GM21528 (cell line): Measurements from ENCODE around the gene ARHGEF19.
"Not testable (repeated sequence)": the region's sequence is repeated elsewhere in the genome, so short reads cannot be mapped to it uniquely, and the experiment has no call there.

Source experiments
- ATAC-seq: cut with Tn5 transposase; IDR thresholded peaks from one replicate; pipeline ENCODE4 v1.9.1; 2021; ENCODE audit warnings: mild to moderate bottlenecking, moderate library complexity; ENCODE audit not compliant: unreplicated experiment, low FRiP score

The ARHGEF19 gene

DNA sequence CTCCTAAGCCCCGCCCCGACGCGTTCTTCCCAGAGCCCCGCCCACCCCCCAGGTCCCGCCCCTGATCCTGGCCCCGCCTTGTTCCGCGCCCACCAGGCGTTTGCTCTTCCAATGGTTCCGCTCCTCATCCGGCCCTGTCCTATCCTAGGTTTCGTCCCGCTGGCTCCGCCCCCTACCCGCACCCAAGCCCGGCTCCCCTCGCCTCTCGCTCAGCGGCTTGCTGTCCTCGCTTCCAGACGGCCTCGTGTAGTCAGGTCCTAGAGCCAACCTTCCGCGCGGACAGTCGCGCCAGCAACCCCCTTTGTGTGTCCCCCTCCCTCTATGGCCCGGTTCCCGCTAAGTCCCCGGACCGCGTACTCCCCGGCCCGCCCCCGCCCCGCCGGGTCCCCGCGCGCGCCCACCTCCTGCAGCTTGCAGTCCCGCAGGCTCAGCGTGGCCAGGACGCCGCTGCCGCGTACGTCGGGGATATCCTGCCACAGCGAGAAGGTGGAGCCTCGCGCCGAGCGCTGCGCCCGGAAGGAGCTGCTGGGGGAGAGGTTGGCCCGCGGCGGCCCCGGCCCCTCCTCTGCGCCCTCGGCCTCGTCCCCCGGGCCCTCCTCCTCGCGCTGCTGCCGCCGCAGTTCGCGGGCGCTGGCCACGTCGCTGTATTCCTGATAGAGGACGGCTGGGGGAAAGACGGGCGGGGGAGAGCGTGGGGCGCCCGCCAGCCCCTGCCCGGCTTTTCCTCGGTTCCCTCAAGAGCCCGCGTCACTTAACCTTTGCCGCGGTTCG lies 5.7 kb downstream of the ARHGEF19 start:
- peak; percentile 64 for ATAC-seq

DNA sequence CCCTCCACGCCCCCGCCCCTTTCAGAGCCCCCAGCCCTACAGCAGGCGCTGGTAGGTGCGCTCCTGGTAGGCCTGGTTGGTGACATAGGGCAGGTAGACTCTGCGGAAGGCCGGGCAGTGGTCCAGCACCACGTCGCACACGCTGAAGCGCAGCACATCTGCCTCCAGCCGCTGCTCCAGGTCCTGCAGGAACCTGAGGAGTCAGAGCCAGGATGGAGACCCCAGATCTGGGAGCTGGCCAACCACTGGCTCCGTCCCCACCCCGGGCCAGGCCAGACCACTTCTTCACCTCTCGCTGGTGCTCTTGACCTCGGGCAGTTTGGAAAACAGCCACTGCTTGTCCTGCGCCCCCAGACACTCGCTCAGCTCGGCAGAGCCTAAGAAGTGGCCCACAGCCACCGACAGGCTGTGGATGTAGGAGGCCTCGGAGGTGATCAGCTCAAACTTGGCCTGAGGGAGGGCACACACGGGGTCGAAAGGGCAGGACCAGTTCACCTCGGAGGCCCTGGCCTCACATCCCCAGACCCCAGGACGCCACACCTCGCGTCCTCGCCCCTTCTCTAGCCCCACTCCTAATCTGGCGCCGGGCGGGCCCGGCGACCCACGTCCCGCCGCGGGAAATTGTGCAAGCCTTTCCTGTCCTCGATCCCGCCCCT lies 6.4 kb downstream of the ARHGEF19 start:
- ATAC-seq, result no peak

DNA sequence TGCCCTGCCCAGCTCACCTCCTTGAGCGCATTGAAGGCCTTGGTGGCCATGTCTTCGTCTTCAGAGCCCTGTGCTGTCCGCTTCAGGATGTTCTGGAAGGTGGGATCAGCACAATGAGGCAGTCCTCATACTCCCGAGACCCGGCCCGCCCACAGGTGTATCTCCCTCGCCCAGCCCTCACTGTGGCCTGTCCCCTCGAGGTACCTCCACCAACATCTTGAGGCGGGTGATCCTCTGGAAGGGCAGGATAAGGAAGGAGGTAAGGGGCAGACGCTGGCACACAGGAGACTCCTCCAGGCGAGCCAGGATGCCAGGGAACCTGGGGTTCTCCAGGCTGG lies 7.1 kb downstream of the ARHGEF19 start:
- ATAC-seq, result no peak

DNA sequence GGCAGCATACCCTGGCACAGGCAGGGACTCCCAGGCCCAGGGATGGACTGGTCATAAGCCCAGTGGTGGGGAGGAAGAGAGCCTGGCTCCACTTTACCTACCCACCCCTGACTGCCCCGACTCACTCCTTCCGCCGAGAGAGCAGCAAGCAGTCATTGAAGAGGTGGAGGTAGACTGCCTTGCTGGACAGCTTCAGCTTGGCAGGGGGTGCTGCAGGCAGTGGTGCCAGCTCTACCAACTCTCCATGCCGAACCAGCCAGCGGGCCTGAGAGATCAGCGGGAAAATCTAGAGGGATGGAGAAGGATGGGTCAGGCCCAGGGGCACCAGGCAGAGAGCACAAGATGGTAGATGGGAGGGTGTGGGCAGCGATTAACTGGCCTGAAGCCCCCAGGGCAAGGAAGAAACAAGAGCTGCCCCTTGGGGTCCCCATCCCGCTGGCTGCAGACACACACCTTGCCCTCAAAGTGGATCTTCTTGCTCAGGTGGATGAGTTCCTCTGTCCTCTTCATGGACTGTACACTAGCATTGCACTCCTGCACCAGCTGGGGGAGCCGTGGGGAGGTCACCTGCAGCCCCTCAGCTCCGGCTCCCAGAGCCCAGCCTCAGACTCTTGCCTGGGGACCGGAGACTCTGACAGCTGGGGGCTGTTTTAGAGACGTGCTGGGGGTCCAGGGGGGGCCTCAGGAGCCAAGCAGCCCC lies 7.7 kb downstream of the ARHGEF19 start:
- ATAC-seq, result no peak

DNA sequence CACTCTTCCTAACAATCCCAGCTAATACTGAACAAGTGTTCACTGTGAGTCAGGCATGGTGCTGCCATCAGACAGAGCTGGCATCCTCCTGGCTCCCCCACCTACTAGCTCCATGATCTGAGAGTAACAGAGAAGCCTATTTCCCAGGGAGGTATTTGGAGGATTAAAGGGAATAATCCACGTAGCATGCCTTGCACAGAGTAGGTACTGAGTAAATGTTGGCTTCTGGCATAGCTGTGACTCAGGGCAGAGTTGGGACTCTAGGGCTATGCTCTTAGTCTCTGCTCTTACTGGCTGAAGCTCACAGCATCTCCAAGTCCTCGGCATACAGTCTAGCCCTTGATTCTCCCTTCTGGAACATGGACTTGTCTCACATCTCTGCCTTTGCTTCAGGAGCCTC lies 8.2 kb downstream of the ARHGEF19 start:
- ATAC-seq, result no peak

DNA sequence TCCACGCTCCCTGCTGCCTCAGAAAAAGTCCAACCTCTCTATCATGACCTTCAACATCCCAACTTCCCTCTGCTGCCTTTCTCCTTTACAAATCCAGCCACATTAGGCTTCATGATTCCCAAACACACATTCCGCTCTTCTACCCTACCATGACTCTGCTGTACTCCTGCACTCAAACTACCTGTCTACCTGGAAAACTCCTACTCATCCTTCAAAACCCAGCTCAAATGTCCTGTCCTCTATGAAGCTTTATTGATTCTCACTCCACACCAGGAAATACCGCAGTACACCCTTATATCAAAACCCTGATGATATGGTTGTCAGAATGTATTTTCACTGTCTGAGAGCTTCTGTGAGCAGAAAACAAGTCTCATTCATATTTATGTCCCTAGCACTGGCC lies 8.9 kb downstream of the ARHGEF19 start:
- ATAC-seq, result no peak

GRCh38 chr1:16202281-16203210 lies 9.9 kb downstream of the ARHGEF19 start:
- ATAC-seq, result no peak

GRCh38 chr1:16199700-16200099 lies 12.8 kb downstream of the ARHGEF19 start:
- no peak for ATAC-seq

DNA sequence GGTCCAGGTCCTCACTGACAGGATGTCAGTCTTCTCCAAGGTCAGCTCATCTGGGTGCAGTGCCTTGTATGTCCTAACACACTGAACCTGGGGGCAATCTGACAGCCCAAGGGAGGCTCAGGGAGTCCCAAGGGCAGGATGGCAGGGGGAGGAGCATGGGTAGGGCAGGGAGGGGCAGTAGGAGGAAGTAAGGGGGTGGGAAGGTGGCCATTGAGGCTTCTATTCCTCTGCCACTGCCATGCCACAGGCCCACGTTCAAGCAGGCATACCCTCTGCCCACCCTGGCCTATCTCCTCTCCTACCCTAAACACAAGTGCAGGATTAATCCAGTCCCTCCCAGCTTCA lies 13.3 kb downstream of the ARHGEF19 start:
- no peak for ATAC-seq

- no peak for ATAC-seq
Measured at GRCh38 chr1:16198444-16199156, 13.9 kb downstream of the ARHGEF19 start.

- no peak for ATAC-seq
Measured at GRCh38 chr1:16196874-16197273, 15.6 kb downstream of the ARHGEF19 start.

DNA sequence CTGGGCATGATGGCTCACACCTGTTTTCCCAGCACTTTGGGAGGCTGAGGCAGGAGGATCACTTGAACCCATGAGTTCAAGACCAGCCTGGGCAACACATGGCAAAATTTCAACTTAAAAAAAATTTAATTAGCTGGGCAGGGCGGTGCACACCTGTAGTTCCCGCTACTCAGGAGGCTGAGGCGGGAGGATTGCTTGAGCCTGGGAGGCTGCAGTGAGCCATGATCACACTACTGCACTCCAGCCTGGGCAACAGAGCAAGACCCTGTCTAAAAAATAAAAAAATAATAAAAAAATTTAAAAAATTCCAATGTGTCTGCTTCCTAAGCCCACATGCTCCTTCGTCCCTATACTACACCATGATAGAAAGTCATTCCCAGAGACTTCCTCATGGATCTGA lies 16.3 kb downstream of the ARHGEF19 start:
- ATAC-seq, result not testable (repeated sequence)

GRCh38 chr1:16195518-16195905 lies 16.9 kb downstream of the ARHGEF19 start:
- ATAC-seq, result no peak

- no peak for ATAC-seq
Measured at GRCh38 chr1:16191916-16192546, 20.4 kb downstream of the ARHGEF19 start.

DNA sequence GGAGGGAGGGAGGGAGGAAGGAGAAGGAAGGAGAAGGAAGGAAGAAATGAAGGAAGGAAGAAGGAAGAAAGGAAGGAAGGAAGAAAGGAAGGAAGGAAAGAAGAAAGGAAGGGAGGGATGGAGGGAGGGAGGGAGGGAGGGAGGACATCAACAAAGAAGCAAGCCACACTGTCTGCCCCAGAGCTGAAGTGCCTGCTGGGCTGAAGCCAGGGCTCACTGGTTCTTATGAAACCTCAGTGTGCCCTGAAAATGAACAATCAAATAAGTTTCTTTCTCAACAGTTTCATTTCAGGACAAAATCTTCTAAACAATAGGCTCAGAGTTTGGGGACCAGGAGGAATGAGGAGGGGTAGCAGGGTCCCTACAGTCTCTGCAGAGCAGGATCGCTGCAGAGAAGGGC lies 21.1 kb downstream of the ARHGEF19 start:
- ATAC-seq, result no peak

DNA sequence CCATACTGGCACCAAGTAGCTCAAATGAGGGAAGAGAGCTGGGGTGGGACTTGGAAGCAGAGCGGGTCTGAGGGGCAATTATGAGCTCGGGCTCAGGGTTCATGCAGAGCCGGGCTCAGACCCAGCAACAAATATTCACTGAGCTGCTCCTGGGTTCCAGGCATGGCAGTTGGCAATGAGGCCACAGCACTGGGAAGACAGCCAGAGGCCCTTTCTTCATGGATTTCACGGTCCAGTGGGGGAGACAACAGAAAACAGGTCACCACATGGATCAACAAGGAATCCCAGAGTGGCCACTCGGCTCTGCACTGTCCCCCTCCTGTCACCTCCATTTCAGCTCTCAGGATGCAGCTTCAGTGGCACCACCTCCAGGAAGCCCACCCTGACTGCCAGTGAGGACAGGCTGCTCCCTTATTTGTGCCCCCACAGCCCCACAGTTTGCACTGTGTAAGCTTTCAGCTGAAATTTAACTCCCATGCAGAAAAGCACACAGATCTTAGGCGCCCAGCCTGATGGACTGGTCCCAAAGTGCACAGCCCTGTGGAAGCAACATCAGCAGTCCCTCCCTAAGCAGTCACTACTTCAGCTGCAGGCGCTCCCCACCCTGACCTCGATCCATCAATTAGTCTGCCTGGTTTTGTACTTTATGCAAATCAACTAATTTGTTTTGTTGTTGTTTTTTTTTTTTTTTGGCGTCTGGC lies 22.4 kb downstream of the ARHGEF19 start:
- ATAC-seq, result no peak

GRCh38 chr1:16189003-16189402 lies 23.4 kb downstream of the ARHGEF19 start:
- no peak for ATAC-seq

- ATAC-seq, result no peak
Measured at GRCh38 chr1:16187748-16188401, 24.6 kb downstream of the ARHGEF19 start.
